ENCODE results near the gene PANK3.
A peak's percentile ranks its signal among the peaks of the same experiment; 100 is the strongest.

PANK3 gene

GRCh38 chr5:168578538-168579487, at the start of gene PANK3:
Gene PANK3 (minus strand): TSS chr5:168579368. CDS start chr5:168579283, 85 bp downstream.
- Histone ChIP-seq H3K27ac (peak within 1 kb of the TSS; percentile 92 to 95), H3K4me3 (peak within 1 kb of the TSS; percentile 83)
- no peak for TF ChIP-seq CTCF (IDR thresholded peaks at IDR 0.05)
- peak; percentile 89 for DNase-seq (ENCODE audit: low spot score)

DNA sequence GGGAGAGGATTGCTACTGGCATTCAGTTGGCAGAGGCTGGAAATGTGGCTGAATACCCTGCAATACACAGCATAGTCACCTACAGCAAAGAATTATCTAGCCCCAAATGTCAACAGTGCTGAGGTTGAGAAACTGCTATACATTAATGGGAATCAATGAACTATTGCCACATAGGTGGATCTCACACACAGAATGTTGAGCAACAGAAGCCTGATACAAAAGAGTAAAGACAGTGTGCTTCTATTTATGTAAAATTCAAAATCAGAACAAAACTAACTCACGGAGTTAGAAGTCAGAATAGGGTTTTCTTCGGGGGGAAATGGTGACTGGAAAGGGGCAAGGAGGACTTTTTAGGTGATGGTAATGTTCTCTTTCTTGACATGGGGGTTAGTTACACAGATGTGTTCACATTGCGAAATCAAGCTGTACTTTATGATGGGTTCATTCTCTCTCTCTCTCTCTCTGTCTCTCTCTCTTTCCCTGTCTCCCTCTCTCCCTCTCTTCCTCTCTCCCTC, 45.7 kb upstream of the PANK3 start:
- no peak overlapping the region for H3K27ac ChIP-seq
- no peak overlapping the region for H3K4me3 ChIP-seq
- DNase-seq (ENCODE audit: low spot score): no peak
- no peak for TF ChIP-seq CTCF (IDR thresholded peaks at IDR 0.05)

DNA sequence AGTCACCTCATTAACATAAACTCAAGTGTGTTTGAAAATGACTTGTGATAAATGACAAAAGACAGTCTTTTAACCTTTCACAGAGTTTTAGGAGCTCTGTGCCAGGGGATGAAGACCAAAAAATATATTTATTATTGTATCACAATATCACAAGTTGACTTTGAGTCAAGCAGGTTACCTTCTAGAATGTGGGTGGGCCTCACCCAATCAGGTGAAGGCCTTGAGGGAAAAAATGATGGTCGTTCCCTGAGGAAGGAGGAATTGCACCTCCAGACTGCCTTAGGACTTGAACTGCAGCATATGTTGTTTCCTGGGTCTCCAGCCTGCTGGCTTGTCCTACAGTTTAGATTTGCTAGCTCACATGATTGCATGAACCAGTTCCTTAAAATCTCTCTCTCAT, 41.6 kb upstream of the PANK3 start:
- TF ChIP-seq CTCF (IDR thresholded peaks at IDR 0.05): no peak
- no peak overlapping the region for H3K4me3 ChIP-seq
- DNase-seq (ENCODE audit: low spot score): no peak

DNA sequence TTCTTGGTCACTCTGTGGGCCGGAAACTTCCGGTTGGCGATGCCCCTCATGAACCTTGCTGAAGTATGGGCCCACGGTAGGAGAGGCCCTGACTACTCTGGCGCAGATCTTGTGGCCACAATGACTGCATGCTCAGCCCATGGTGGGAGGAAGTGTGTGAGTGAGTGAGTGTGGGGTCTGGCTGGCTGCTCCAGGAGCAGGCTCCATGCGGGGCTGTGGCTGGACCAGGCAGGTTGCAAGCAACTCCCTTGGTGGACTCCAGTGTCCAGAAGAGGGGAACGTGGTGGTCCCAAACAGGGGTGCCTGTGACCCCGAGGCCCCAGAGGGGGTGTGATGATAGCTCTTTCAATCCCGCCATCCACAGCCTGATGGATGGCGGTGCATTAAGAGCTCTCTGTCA, 35.5 kb upstream of the PANK3 start:
- Histone ChIP-seq H3K27ac (no peak overlapping the region), H3K4me3 (no peak overlapping the region)
- DNase-seq (ENCODE audit: low spot score): no peak
- TF ChIP-seq CTCF (IDR thresholded peaks at IDR 0.05): no peak

More for the DNA sequence above, 41.6 kb upstream of the PANK3 start:
- H3K27ac ChIP-seq: no peak overlapping the region

DNA sequence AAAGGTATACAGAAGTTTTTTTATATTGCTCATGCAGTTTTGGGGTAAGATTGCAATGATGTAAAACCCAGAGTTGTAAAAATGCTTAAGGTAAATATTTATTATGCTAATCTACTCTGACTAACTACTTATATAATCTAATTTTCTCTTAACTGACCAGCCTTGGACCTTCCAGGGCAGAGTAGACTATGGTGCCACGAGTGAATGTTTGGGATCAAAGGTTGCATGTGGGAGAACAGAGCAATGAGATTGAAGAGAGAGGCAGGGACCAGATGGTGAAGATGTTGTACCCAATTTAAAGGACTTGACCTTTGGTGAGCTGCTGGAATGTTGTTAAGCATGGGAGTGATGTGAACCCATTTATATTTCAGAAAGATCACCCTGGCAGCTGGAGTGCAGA, 34.8 kb upstream of the PANK3 start:
- TF ChIP-seq CTCF (IDR thresholded peaks at IDR 0.05): no peak
- no peak for DNase-seq (ENCODE audit: low spot score)
- Histone ChIP-seq H3K27ac (no peak overlapping the region), H3K4me3 (no peak overlapping the region)

- no peak overlapping the region for H3K4me3 ChIP-seq
- no peak for DNase-seq (ENCODE audit: low spot score)
- no peak for TF ChIP-seq CTCF (IDR thresholded peaks at IDR 0.05)
- no peak overlapping the region for H3K27ac ChIP-seq
Observed at GRCh38 chr5:168613396-168613795, 34.2 kb upstream of the PANK3 start.

GRCh38 chr5:168612996-168613395, 33.8 kb upstream of the PANK3 start:
- no peak overlapping the region for H3K27ac ChIP-seq
- DNase-seq (ENCODE audit: low spot score): no peak
- no peak for TF ChIP-seq CTCF (IDR thresholded peaks at IDR 0.05)
- no peak overlapping the region for H3K4me3 ChIP-seq

All from coronary artery (tissue), 2 donors.